ENCODE results near the gene SETX. TPM values are rescaled to one million over a fixed set of nuclear protein-coding genes. Genes with fewer than 3 reads are reported as not detected.

The SETX gene
- total RNA-seq, 2 donors from 2014 or later: 25.8 to 36.8 TPM

DNA sequence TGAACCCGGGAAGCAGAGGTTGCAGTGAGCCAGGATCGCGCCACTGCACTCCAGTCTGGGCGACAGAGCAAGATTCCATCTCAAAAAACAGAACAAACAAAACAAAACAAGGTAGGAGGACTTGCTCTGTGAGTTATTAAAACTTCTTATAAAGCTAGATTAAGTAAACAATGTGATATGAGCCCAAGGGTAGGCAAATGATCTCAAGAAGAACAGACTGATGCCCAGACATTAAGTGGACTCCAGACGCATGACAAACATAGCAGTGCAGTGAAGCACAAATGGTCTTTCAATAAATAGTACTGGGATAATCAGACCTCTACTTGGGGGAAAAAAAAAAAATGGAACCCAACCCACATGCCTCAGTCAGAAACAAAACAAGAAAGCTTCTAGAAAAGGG is 45.7 kb downstream of the SETX start:
- Histone ChIP-seq H3K27me3 (no peaks in the 10 kb centered on the region), H3K4me3 (no peak overlapping the region), H3K27ac (no peak overlapping the region), H3K9ac (ENCODE audit: low read depth in 2 of 2, low read length in 2 of 2) (no peak overlapping the region), H3K36me3 (no peaks in the 10 kb centered on the region), H3K4me1 (no peaks in the 10 kb centered on the region), H3K9me3 (no peaks in the 10 kb centered on the region)
- DNase-seq: no peak
- TF ChIP-seq CTCF (IDR thresholded peaks at IDR 0.05): no peak
- intact Hi-C loops (cut with DNase I): no loop called here

DNA sequence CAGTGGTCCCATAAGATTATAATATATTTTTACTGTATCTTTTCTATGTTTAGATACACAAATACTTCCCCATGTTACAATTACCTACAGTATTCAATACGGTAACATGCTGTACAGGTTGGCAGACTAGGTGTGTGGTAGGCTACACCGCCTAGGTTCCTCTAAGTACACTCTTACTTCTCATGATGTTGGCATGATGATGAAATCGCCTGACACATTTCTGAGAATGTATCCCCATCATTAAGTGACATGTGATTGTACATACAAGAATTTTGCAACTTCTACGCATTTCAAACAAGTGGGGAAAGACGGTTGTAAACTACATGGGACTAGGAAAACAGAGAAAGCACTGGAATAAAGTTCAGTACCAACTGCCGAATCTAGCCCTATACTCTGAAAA is 53.3 kb downstream of the SETX start:
- intact Hi-C loops (cut with DNase I): no loop called here
- peaks cover 10% of the 10 kb centered on the region for H3K36me3 ChIP-seq

GRCh38 chr9:132299221-132299620 is 55.6 kb downstream of the SETX start:
- Histone ChIP-seq H3K36me3 (peaks cover 17% of the 10 kb centered on the region), H3K27ac (no peak overlapping the region), H3K9ac (ENCODE audit: low read depth in 2 of 2, low read length in 2 of 2) (no peak overlapping the region), H3K4me1 (no peaks in the 10 kb centered on the region), H3K27me3 (no peaks in the 10 kb centered on the region), H3K4me3 (no peak overlapping the region), H3K9me3 (no peaks in the 10 kb centered on the region)
- intact Hi-C loops (cut with DNase I): no loop called here
- no peak for TF ChIP-seq CTCF (IDR thresholded peaks at IDR 0.05)
- no peak for DNase-seq

More for the DNA sequence above, 53.3 kb downstream of the SETX start:
- H3K4me3 ChIP-seq: no peak overlapping the region
- no peak for TF ChIP-seq CTCF (IDR thresholded peaks at IDR 0.05)
- no peak overlapping the region for H3K9ac ChIP-seq (ENCODE audit: low read depth in 2 of 2, low read length in 2 of 2)
- no peaks in the 10 kb centered on the region for H3K9me3 ChIP-seq
- H3K27me3 ChIP-seq: no peaks in the 10 kb centered on the region
- DNase-seq: no peak
- no peaks in the 10 kb centered on the region for H3K4me1 ChIP-seq
- H3K27ac ChIP-seq: no peak overlapping the region

DNA sequence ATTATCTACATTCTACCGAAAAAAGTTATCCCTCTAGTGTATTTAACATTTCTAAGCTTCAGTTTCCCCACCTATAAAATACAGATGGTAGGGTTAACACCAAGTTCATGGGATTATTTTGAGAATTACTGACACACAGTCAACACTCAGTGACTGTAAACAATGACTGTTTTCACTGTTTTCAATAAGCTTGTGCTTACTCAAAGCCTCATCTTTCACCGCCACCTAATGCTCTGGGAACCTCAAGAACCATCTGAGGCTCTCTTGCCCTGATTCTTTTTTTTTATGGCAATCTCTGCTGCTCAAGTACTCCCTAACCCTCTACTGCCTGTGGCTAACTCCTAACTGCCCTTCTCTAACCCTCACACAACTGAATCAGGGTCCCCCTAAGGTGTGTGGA is 59.6 kb downstream of the SETX start:
- DNase-seq: no peak
- Histone ChIP-seq H3K9ac (ENCODE audit: low read depth in 2 of 2, low read length in 2 of 2) (no peak overlapping the region), H3K27ac (no peak overlapping the region), H3K9me3 (no peaks in the 10 kb centered on the region), H3K36me3 (peaks cover 17% of the 10 kb centered on the region), H3K4me1 (no peaks in the 10 kb centered on the region), H3K4me3 (no peak overlapping the region), H3K27me3 (no peaks in the 10 kb centered on the region)
- TF ChIP-seq CTCF (IDR thresholded peaks at IDR 0.05): no peak
- intact Hi-C loops (cut with DNase I): no loop called here

GRCh38 chr9:132293145-132293721 is 61.6 kb downstream of the SETX start:
- Histone ChIP-seq H3K9ac (ENCODE audit: low read depth in 2 of 2, low read length in 2 of 2) (no peak overlapping the region), H3K9me3 (no peaks in the 10 kb centered on the region), H3K36me3 (peaks cover 10% of the 10 kb centered on the region), H3K27ac (no peak overlapping the region), H3K4me1 (no peaks in the 10 kb centered on the region), H3K27me3 (no peaks in the 10 kb centered on the region), H3K4me3 (no peak overlapping the region)
- DNase-seq: no peak
- intact Hi-C loops (cut with DNase I): no loop called here
- no peak for TF ChIP-seq CTCF (IDR thresholded peaks at IDR 0.05)

Data from colonic mucosa (tissue), 4 donors.